ENCODE measurements around the gene CEP43. TPM values are rescaled to one million over a fixed set of nuclear protein-coding genes. Genes with fewer than 3 reads are reported as not detected.

The CEP43 gene
- total and polyA plus RNA-seq, 10 of the 15 experiments (the other 5 are each of a cell fraction or from before 2014, with no cell fraction given) = 7.7 to 49.9 (median 24.6) TPM

DNA sequence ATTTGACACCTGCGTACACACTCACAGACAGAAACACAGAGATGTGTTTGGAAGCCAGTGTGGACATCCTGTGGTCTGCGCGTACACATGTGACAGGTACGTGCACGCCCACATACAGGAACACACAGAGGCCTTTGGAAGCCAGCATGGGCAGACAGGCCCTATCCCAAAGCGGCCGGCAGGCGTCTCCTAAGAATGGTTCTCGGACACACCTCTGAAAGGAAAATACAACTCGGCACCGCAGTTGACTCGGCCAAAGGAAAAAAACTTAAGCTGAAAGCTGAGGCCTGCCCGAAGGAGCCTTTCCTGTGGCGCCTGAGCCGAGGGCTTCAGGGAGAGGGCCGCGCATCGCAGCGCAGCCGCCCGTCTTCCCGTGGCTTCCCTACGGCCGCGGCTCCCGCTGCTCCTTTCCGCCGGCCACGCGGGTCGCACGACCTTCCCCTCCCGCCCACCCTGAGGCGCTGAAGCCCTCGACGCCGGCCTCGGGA is 1.4 kb upstream of the CEP43 start (continued):
- TF ChIP-seq, protein P1, sequence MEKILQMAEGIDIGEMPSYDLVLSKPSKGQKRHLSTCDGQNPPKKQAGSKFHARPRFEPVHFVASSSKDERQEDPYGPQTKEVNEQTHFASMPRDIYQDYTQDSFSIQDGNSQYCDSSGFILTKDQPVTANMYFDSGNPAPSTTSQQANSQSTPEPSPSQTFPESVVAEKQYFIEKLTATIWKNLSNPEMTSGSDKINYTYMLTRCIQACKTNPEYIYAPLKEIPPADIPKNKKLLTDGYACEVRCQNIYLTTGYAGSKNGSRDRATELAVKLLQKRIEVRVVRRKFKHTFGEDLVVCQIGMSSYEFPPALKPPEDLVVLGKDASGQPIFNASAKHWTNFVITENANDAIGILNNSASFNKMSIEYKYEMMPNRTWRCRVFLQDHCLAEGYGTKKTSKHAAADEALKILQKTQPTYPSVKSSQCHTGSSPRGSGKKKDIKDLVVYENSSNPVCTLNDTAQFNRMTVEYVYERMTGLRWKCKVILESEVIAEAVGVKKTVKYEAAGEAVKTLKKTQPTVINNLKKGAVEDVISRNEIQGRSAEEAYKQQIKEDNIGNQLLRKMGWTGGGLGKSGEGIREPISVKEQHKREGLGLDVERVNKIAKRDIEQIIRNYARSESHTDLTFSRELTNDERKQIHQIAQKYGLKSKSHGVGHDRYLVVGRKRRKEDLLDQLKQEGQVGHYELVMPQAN (conservative IDR thresholded peaks at IDR 0.05) = 0 out of 2 replicates have a peak, but pooled peaks have one; percentile 39
- TF ChIP-seq RBBP5 (conservative IDR thresholded peaks at IDR 0.05) = no peak
- TF ChIP-seq KAT2A (conservative IDR thresholded peaks at IDR 0.05; ENCODE audit: control insufficient read depth, low read depth, low read length) = no peak
- peak; percentile 51 to 54 (median 53); a peak in 5 of 6 replicates for TF ChIP-seq CTCF (IDR thresholded peaks at IDR 0.05 in 2 of 3, conservative IDR thresholded peaks at IDR 0.05 in 1 of 3; ENCODE audit: control insufficient read depth in 2 of 3, extremely low read depth in 1 of 3, insufficient read depth in 1 of 3, low read depth in 3 of 3, low read length in 3 of 3)
- TF ChIP-seq HDAC6 (IDR thresholded peaks at IDR 0.05; ENCODE audit: unreplicated experiment) = no peak
- TF ChIP-seq ATF3 (IDR thresholded peaks at IDR 0.05; ENCODE audit: borderline replicate concordance, extremely low read depth, low read depth, low read length) = no peak
- TF ChIP-seq BMI1 (IDR thresholded peaks at IDR 0.05; ENCODE audit: borderline replicate concordance) = no peak
- TF ChIP-seq KDM1A (IDR thresholded peaks at IDR 0.05; ENCODE audit: borderline replicate concordance) = no peak
- TF ChIP-seq REST (IDR thresholded peaks at IDR 0.05; ENCODE audit: low read depth, low read length) = no peak
- no peak for TF ChIP-seq MAX (IDR thresholded peaks at IDR 0.05; ENCODE audit: low read depth, low read length)
- no peak for TF ChIP-seq MTA3 (IDR thresholded peaks at IDR 0.05; ENCODE audit: borderline replicate concordance, low read length)
- peak in 1 of 2 experiments; percentile 53; a peak in 3 of 4 replicates for TF ChIP-seq BHLHE40 (IDR thresholded peaks at IDR 0.05; ENCODE audit: borderline replicate concordance in 1 of 2, low read depth in 2 of 2, low read length in 1 of 2)
- TF ChIP-seq IRF5 (IDR thresholded peaks at IDR 0.05; ENCODE audit: borderline replicate concordance) = no peak
- no peak for TF ChIP-seq MTA2 (IDR thresholded peaks at IDR 0.05; ENCODE audit: low read depth)
